OCI-LY7 (cell line): Measurements from ENCODE around the gene HDAC4.

Experiments used
- EZH2phosphoT487 ChIP-seq: fragments of 200-600 bp; sonication (generic); IDR thresholded peaks from 2 replicates; pipeline ENCODE4 v1.6.1; 2018; ENCODE audit warnings: low read depth, borderline replicate concordance, mild to moderate bottlenecking, mixed run types, antibody characterized with exemption, low read length, moderate library complexity, mixed read lengths
- TF ChIP-seq, protein P1 (sequence below): fragments of 200-600 bp; sonication (generic); conservative IDR thresholded peaks from 2 replicates; pipeline ENCODE4 v1.5.1; 2014; ENCODE audit warnings: mild to moderate bottlenecking, antibody characterized with exemption, low read length, moderate library complexity, mixed read lengths

DNA sequence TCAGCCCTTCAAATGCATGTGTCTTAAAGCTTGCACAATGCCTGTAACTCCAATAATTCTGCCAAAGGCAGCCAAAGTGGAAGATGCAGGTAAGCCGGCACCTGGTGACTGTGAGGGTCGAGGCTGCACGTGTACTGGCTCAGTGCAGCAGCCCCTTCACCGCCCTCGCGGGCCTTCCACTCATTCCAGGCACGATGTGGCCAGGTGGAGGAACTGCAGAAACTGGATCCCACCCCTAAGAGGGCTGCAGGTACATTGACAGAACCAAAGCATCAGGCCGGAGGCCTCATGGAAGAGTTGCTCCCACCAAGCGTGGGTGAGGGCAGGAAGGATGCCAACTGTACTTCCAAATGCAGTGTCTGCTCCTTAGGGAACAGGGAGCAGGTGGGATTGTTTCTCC lies 253.4 kb downstream of the HDAC4 start:
- TF ChIP-seq, protein P1, sequence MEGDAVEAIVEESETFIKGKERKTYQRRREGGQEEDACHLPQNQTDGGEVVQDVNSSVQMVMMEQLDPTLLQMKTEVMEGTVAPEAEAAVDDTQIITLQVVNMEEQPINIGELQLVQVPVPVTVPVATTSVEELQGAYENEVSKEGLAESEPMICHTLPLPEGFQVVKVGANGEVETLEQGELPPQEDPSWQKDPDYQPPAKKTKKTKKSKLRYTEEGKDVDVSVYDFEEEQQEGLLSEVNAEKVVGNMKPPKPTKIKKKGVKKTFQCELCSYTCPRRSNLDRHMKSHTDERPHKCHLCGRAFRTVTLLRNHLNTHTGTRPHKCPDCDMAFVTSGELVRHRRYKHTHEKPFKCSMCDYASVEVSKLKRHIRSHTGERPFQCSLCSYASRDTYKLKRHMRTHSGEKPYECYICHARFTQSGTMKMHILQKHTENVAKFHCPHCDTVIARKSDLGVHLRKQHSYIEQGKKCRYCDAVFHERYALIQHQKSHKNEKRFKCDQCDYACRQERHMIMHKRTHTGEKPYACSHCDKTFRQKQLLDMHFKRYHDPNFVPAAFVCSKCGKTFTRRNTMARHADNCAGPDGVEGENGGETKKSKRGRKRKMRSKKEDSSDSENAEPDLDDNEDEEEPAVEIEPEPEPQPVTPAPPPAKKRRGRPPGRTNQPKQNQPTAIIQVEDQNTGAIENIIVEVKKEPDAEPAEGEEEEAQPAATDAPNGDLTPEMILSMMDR: no peak
- no peak for TF ChIP-seq EZH2phosphoT487
